GM21390 (cell line): Measurements from ENCODE around the gene GRIK4.

Experiments used
- ATAC-seq: cut with Tn5 transposase; IDR thresholded peaks from one replicate; pipeline ENCODE4 v1.9.1; 2021; ENCODE audit not compliant: unreplicated experiment

The GRIK4 gene

DNA sequence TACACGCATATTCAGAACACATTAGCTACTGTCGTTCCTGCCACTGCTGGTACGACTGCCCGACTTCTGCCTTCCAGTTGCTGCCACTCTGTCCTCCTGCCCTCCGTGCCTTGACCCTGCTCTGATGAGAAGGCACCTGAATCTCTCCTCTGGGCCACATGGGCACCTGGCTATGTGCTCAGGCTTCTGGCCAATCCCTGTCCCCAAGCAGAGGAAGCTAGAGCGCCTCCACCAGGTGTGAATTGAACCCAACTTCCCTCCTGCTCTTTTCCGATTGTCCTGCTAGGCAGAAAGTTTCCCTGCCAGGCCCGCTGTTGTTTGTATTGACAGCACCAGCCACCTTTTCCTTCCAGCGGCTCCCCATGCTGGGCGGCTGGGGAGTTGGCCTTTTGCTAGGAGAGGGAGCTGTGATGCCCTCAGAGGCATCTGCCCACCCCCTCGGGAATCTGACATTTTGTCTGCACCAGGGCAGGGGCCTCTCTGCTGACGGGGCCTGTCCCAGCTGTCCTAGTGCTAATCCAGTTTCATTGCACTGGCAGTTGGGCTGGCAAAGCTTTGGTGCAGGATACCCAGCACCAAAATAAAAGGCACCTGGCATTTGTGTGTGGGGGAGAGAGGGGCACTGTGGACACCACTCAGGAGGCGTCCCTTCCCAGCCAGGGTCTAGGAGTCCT is 118.0 kb downstream of the GRIK4 start:
- ATAC-seq, result no peak

GRCh38 chr11:120630122-120630521 is 118.6 kb downstream of the GRIK4 start:
- no peak for ATAC-seq

DNA sequence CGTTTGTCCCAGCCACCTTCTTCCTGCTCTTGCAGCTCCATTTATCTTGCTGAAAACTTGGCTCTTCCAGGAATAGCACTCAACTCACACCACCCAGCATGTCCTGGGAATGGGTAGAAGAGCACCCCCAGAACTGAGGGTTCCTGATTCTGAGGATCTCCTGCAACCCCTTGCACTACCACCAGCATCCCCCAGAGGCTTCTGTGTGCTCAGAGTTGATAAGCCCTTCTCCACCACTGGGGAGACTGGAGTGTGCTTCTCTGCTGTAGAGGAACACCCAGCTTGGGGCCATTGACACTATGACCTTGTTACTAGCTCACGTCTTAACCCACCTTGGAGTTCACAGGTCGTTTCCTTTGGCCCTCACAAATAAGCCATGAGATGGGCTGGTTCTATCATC is 121.0 kb downstream of the GRIK4 start:
- no peak for ATAC-seq

GRCh38 chr11:120633616-120634393 is 122.3 kb downstream of the GRIK4 start:
- no peak for ATAC-seq

DNA sequence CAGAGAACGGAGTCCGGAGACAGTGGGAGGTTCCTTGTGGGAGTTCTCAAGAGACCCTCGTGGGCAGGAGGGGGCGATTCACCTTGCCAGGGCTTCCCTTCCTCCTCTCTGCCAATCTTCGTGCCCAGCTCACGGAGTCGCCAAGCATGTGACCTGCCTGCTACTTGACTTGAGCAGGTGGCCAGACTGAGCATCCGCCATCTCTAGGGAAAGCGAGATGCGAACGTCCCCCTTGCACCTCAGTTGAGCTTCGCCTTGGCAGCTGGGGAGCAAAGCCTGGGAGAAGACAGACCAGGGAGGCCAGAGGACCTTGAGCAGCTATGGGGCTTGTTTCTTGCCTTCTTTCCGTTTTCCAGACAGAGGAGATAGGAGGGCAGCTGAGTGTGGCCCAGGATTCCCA is 123.2 kb downstream of the GRIK4 start:
- no peak for ATAC-seq

DNA sequence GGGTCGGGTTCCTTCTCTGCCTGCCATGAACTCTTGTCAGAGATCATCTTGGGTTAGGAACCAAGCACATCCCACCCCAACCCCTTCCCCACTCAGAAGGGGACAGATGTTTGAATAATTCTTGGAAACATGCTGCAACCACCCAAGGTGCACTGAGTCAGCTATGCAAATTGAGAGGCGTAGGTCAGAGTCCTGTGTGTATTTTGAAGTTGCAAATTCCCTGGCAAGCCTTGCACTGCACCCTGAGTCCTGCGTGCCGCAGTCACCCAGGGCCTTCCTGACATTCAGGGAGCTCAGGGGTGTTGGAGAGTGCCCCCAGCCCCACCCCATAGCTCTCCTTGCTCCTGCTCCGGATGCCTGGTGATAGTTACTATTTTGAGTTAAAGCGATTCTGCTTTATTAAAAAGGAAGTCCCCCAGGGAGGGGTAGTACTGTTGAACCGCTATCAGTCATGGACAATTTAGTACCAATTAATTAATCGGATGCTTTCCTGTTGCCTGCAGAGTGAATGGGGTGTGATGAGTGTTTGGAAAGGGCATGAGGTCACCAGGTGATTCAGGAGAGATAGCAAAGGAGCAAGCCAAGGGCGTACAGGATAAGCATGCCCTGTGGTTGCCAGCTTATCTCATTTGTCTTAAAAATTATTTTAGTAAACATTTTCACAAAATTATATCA is 123.7 kb downstream of the GRIK4 start:
- ATAC-seq, result no peak

DNA sequence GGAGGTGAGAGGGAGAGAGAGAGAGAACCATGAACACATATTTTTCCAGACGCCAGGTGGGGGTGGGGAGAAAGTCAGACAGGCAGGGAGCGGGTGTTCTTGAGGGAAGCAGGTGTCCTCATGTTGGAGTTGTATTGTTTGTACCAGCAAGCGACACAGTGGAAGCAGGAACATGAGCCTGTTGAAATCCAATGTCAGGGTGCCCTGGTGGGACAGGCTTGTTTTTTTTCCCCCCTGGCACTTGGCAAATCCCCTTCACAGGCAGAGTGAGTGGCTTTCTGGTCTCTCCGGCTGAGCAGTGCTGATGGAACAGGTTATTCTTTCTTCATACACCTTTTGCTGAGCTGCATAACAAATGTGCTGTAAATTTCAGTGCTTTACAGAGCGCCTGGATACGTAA is 125.6 kb downstream of the GRIK4 start:
- ATAC-seq, result no peak

DNA sequence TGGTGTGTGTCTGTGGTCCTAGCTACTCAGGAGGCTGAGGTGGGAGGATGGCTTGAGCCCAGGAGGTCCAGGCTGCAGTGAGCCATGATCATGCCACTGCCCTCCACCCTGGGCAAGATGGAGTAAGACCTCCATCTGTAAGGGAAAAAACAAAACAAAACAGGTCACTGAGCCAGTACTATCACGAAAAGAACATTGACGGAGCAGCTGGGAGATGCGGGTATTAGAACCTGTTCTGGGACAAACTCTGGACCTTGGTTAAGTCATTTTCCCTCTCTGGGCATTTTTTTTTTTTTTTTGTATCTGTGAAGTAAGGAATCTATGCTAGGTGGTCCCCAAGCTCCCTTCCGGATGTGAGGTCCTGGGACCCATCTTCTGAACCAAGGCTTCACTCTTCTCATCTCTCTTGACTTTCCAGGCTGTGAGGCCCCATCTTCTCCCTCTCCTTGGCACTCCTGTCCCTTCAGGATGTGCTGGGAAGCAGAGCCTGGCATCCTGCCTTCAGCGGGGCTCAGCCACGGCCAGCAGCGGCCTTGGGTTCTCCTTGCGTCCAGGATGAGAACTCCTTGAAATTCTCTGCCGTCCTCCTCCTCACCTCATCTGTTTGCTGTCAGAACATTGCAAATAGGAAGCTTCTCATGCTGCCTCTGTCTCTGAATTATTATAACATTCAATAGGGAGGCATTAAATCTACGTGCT is 130.8 kb downstream of the GRIK4 start:
- no peak for ATAC-seq

- no peak for ATAC-seq
Measured at GRCh38 chr11:120643284-120643683, 131.7 kb downstream of the GRIK4 start.

GRCh38 chr11:120645639-120646038 is 134.1 kb downstream of the GRIK4 start:
- ATAC-seq, result no peak

GRCh38 chr11:120646206-120646605 is 134.7 kb downstream of the GRIK4 start:
- ATAC-seq, result no peak

DNA sequence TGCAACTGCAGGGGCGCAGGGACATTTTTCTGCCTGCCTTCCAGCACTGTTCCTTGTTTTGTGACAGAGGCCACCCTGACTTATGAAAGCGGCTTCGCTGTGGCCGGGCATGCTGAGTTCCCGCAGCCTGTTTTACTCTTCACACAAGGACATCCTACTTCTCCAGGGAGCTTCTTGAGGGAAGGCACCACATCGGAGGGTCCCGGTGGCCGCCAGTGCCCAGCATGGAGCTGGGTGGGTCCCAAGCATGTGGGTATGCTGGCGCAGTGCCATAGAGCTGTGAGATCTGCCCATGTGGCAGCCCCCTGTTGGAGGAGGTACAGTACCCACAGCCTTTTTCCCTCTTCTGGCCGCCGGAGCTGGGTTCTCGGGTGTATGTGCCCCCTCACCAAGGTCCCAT is 136.1 kb downstream of the GRIK4 start:
- ATAC-seq, result no peak

GRCh38 chr11:120648771-120649170 is 137.2 kb downstream of the GRIK4 start:
- no peak for ATAC-seq

GRCh38 chr11:120649316-120649715 is 137.8 kb downstream of the GRIK4 start:
- no peak for ATAC-seq

GRCh38 chr11:120651396-120651795 is 139.8 kb downstream of the GRIK4 start:
- no peak for ATAC-seq

DNA sequence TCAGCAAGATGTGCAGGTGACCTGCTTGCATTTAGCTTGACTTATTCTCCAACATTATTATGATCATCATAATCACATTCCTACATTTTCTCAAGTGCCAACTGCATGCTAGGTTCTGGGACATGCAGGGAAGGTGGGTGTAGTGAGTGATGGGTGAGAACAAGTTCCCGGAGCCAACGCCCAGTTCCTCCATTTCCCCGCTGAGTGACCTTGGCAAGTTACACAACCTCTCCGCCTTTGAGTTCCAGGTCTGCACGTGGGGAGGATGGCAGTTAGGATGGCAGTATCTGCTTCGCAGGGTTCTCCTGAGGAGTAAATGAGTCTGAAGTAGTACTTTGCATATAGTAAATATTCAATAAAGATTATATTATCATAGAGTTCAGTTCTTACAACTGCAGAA is 140.3 kb downstream of the GRIK4 start:
- ATAC-seq, result no peak

GRCh38 chr11:120652705-120653335 is 141.3 kb downstream of the GRIK4 start:
- ATAC-seq, result no peak

DNA sequence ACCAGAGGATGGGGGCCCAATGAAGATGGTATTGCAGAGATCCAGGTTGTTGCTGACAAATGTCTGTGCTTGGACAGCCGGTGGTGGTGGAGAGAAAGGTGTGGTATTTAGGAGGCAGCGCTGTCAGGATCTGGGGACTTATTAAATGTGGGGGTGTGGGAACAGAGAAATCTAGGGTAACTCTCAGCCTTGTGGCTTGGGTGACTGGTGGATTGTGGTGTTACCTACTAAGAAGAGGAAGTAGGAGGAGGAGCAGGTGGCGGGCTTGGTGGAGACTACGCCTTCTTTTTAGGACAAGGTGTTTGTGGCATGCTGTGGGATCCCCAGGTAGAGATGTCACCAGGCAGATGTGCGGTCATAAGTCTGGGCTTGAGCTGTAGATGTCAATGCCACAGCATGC is 144.0 kb downstream of the GRIK4 start:
- ATAC-seq, result no peak

DNA sequence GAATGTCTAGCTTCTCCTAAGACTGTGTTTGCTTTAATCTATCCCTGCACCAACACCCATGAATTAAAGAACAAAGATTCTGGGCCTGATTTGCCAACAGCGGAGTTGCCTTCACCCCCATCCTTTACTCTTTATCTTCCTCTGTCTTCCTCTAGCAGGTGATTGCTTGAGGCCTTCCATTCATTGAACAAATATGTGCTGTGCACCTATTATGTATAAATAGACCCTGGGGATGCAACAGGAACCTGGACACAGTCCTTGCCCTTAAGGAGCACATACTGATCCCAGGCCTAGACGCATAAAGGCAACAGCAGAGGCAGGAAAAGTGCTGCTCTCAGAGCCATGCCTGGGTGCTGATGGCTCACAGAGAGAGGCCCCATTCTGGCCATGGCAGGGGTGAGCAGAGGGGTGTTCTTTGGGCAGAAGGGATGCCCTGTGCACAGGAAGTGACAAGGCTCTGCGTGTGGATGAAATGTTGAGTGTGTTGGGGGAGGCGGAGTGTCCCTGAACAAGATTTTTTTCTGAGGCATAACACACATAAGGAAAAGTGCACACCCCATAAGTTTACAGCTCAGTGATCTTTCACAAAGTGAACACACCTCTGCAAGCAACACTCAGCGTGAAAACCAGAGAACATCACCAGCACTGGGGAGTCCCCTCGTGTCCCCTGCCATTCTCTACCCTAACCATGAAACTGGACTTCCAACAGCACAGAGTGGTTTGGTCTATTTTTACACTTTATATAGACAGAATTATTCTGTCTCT is 145.9 kb downstream of the GRIK4 start:
- peak; percentile 60 for ATAC-seq

- peak; percentile 56 for ATAC-seq
Measured at GRCh38 chr11:120658071-120658423, 146.5 kb downstream of the GRIK4 start.
